OCI-LY7 (cell line): ENCODE results near the gene TMEM270. TPM values are rescaled to one million over a fixed set of nuclear protein-coding genes. Genes with fewer than 3 reads are reported as not detected.

Source experiments
- total RNA-seq, 2 experiments: library from RNA; depleted of rRNA in 1 of 2; stranded (reverse); fragments of >200 nt in 1 of 2; shearing (Covaris generic) in 1 of 2; gene quantifications; 2 replicates each; pipeline ENCODE4 v1.2.3, GENCODE V29; 2014 to 2022

Gene TMEM270
- total RNA-seq, 2 experiments from 2014 or later: not detected

Other genes with a start within 250 kb of the TMEM270 start
- not detected in 2 replicates for gene MLXIPL, start 236.6 kb upstream of the TMEM270 start, total RNA-seq (2014; rRNA removed; shearing (Covaris generic))
- gene MLXIPL, start 236.6 kb upstream of the TMEM270 start, total RNA-seq (2022): not detected in 2 replicates
- gene VPS37D, start 193.3 kb upstream of the TMEM270 start, total RNA-seq (2014; rRNA removed; shearing (Covaris generic)): 2.4 and 5.3 TPM in 2 replicates
- 5.2 and 5.3 TPM in 2 replicates for gene VPS37D, start 193.3 kb upstream of the TMEM270 start, total RNA-seq (2022)
- gene DNAJC30, start 177.7 kb upstream of the TMEM270 start, total RNA-seq (2014; rRNA removed; shearing (Covaris generic)): 4.0 and 5.9 TPM in 2 replicates
- gene DNAJC30, start 177.7 kb upstream of the TMEM270 start, total RNA-seq (2022): 11.8 and 13.7 TPM in 2 replicates
- 58.1 and 65.0 TPM in 2 replicates for gene BUD23, start 177.6 kb upstream of the TMEM270 start, total RNA-seq (2014; rRNA removed; shearing (Covaris generic))
- 75.8 and 91.1 TPM in 2 replicates for gene BUD23, start 177.6 kb upstream of the TMEM270 start, total RNA-seq (2022)
- 5.3 and 11.3 TPM in 2 replicates for gene STX1A, start 141.5 kb upstream of the TMEM270 start, total RNA-seq (2014; rRNA removed; shearing (Covaris generic))
- 5.7 TPM in 2 replicates for gene STX1A, start 141.5 kb upstream of the TMEM270 start, total RNA-seq (2022)
- gene ABHD11, start 122.4 kb upstream of the TMEM270 start, total RNA-seq (2014; rRNA removed; shearing (Covaris generic)): 25.8 and 27.4 TPM in 2 replicates
- 27.5 and 30.5 TPM in 2 replicates for gene ABHD11, start 122.4 kb upstream of the TMEM270 start, total RNA-seq (2022)
- not detected in 2 replicates for gene CLDN3, start 90.9 kb upstream of the TMEM270 start, total RNA-seq (2014; rRNA removed; shearing (Covaris generic))
- not detected in 2 replicates for gene CLDN3, start 90.9 kb upstream of the TMEM270 start, total RNA-seq (2022)
- 0.13 TPM in 2 replicates for gene CLDN4, start 30.2 kb upstream of the TMEM270 start, total RNA-seq (2014; rRNA removed; shearing (Covaris generic))
- 0.90 and 1.0 TPM in 2 replicates for gene CLDN4, start 30.2 kb upstream of the TMEM270 start, total RNA-seq (2022)
- 0.92 and 3.1 TPM in 2 replicates for gene METTL27, start 18.6 kb upstream of the TMEM270 start, total RNA-seq (2014; rRNA removed; shearing (Covaris generic))
- 2.1 and 2.3 TPM in 2 replicates for gene METTL27, start 18.6 kb upstream of the TMEM270 start, total RNA-seq (2022)
- gene ELN, start 167.0 kb downstream of the TMEM270 start, total RNA-seq (2014; rRNA removed; shearing (Covaris generic)): not detected in 2 replicates
- not detected in 2 replicates for gene ELN, start 167.0 kb downstream of the TMEM270 start, total RNA-seq (2022)
- gene LIMK1, start 222.6 kb downstream of the TMEM270 start, total RNA-seq (2014; rRNA removed; shearing (Covaris generic)): 21.9 and 31.7 TPM in 2 replicates
- gene LIMK1, start 222.6 kb downstream of the TMEM270 start, total RNA-seq (2022): 59.7 and 67.3 TPM in 2 replicates